Hepatocyte (in vitro differentiated cells): ENCODE data around the gene ETF1.

Source experiments
- CTCF ChIP-seq: fragments of 200-600 bp; sonication (generic); IDR thresholded peaks from 2 replicates; pipeline ENCODE4 v1.5.1; 2016; ENCODE audit warnings: antibody characterized with exemption, mild to moderate bottlenecking; ENCODE audit not compliant: poor library complexity
- EZH2 ChIP-seq: fragments of 200-600 bp; sonication (generic); IDR thresholded peaks from 2 replicates; pipeline ENCODE4 v1.6.1; 2016; ENCODE audit warnings: antibody characterized with exemption, mild to moderate bottlenecking, borderline replicate concordance

- no peak for TF ChIP-seq CTCF
- TF ChIP-seq EZH2 = no peak
Measured at GRCh38 chr5:138536215-138536614, 6.8 kb downstream of the ETF1 start.
